Natural killer cell (primary cell): ENCODE measurements around the gene RALY. TPM values are rescaled to one million over a fixed set of nuclear protein-coding genes. Genes with fewer than 3 reads are reported as not detected.

ENCODE experiments used
- ATAC-seq, 3 donors: fragments of 150-1000 bp in 2 of 3; fragments of 200-7000 bp in 1 of 3; cut with Tn5 transposase; 1 replicate in 1 of 3; 2 replicates in 2 of 3; pipeline ENCODE4 v1.10.0; 2021; ENCODE audit warnings: mild to moderate bottlenecking in 2 of 3, moderate library complexity in 2 of 3
- DNase-seq, 2 donors: peaks; one replicate each; pipeline versions ENCODE4 v3.0.0 to v3.0.0-alpha.2; 2013 to 2021; ENCODE audit warnings: mixed read lengths in 1 of 2
- H3K27ac ChIP-seq: one replicate; pipeline ENCODE4 v1.5.1; 2013; ENCODE audit warnings: mild to moderate bottlenecking, low read length
- H3K27me3 ChIP-seq: one replicate; pipeline ENCODE4 v1.6.1; 2013; ENCODE audit warnings: low read length; ENCODE audit not compliant: control insufficient read depth, insufficient read depth
- H3K36me3 ChIP-seq: one replicate; pipeline ENCODE4 v1.6.1; 2013; ENCODE audit warnings: low read length; ENCODE audit not compliant: control insufficient read depth, insufficient read depth
- H3K4me1 ChIP-seq: one replicate; pipeline ENCODE4 v1.6.1; 2013; ENCODE audit warnings: low read length; ENCODE audit not compliant: control insufficient read depth, insufficient read depth
- H3K4me3 ChIP-seq: one replicate; pipeline ENCODE4 v1.5.1; 2013; ENCODE audit warnings: low read length
- H3K9me3 ChIP-seq: one replicate; pipeline ENCODE4 v1.6.1; 2013; ENCODE audit warnings: low read length; ENCODE audit not compliant: control insufficient read depth, insufficient read depth
- H3K27ac Mint-ChIP-seq, 2 donors: one replicate each; pipeline ENCODE4 v1.8.0; 2022; ENCODE audit warnings: mild to moderate bottlenecking in 2 of 2, mixed read lengths in 2 of 2, moderate library complexity in 1 of 2
- H3K27me3 Mint-ChIP-seq, 2 donors: one replicate each; pipeline ENCODE4 v1.8.0; 2022; ENCODE audit warnings: low read depth in 2 of 2, mixed read lengths in 2 of 2
- H3K36me3 Mint-ChIP-seq: one replicate; pipeline ENCODE4 v1.8.0; 2022; ENCODE audit warnings: mixed read lengths
- H3K4me1 Mint-ChIP-seq, 2 donors: one replicate each; pipeline ENCODE4 v1.8.0; 2022; ENCODE audit warnings: mixed read lengths in 2 of 2
- H3K4me3 Mint-ChIP-seq: one replicate; pipeline ENCODE4 v1.8.0; 2022; ENCODE audit warnings: mild to moderate bottlenecking, moderate library complexity, mixed read lengths
- H3K9me3 Mint-ChIP-seq, 2 donors: one replicate each; pipeline ENCODE4 v1.8.0; 2022; ENCODE audit warnings: mixed read lengths in 2 of 2
- CTCF ChIP-seq: fragments of 200-600 bp; IDR thresholded peaks from one replicate; pipeline ENCODE4 v1.8.0; 2022; ENCODE audit warnings: antibody characterized with exemption
- WGBS: methylation state at CpG from one replicate; pipeline ENCODE4 v1.1.7; 2013; ENCODE audit warnings: missing lambda C conversion rate; ENCODE audit not compliant: insufficient coverage; 5-methylcytosine and 5-hydroxymethylcytosine counted together
- intact Hi-C: fragments of 100-400 bp; cut with micrococcal nuclease; formaldehyde crosslinking; loops from one replicate; pipeline ENCODE4 v1.14.2; 2022
- total RNA-seq, 4 donors: library from RNA; stranded (reverse); fragments of 120-200 nt in 1 of 4; gene quantifications; one replicate each; pipeline versions ENCODE4 v1.2.3 to v1.2.4, GENCODE V29; 2013 to 2022

The RALY gene
- total RNA-seq, 3 donors from 2014 or later (not counting 1 experiment from before 2014, with no cell fraction given): 194 to 204 (median 198) TPM

- H3K4me3 Mint-ChIP-seq: peak overlapping the region; percentile 55
- intact Hi-C loops: loop anchor here (10.0 kb wide), 1 partner anchor 47 kb away; the partner anchor contains the start of gene RALY
- no peaks in the 10 kb centered on the region for H3K36me3 ChIP-seq
Measured at GRCh38 chr20:34042262-34042661, 48.6 kb downstream of the RALY start.

GRCh38 chr20:34043025-34043424 lies 49.3 kb downstream of the RALY start:
- Histone ChIP-seq H3K27me3 (no peaks in the 10 kb centered on the region), H3K9me3 (no peaks in the 10 kb centered on the region), H3K4me1 (peaks cover 14% of the 10 kb centered on the region), H3K36me3 (no peaks in the 10 kb centered on the region), H3K4me3 (no peak overlapping the region), H3K27ac (no peak overlapping the region)
- TF ChIP-seq CTCF: no peak
- DNase-seq: no peak
- no peaks in the 10 kb centered on the region for H3K36me3 Mint-ChIP-seq
- H3K4me1 Mint-ChIP-seq: peaks cover 85 to 87% of the 10 kb centered on the region in 2 donors
- H3K4me3 Mint-ChIP-seq: no peak overlapping the region
- intact Hi-C loops: loop anchor here (10.0 kb wide), 1 partner anchor 48 kb away; the partner anchor contains the start of gene RALY
- ATAC-seq: no peak
- H3K9me3 Mint-ChIP-seq: no peaks in the 10 kb centered on the region
- H3K27me3 Mint-ChIP-seq: no peaks in the 10 kb centered on the region
- H3K27ac Mint-ChIP-seq: peak overlapping the region; percentile 74 to 76

More at GRCh38 chr20:34042262-34042661, 48.6 kb downstream of the RALY start:
- Histone ChIP-seq H3K27me3 (no peaks in the 10 kb centered on the region), H3K9me3 (no peaks in the 10 kb centered on the region), H3K4me1 (peaks cover 20% of the 10 kb centered on the region), H3K27ac (no peak overlapping the region), H3K4me3 (no peak overlapping the region)
- Mint-ChIP-seq H3K9me3 (no peaks in the 10 kb centered on the region), H3K4me1 (peaks cover 87 to 91% of the 10 kb centered on the region in 2 donors), H3K36me3 (no peaks in the 10 kb centered on the region), H3K27me3 (no peaks in the 10 kb centered on the region), H3K27ac (peak overlapping the region; percentile 74 to 76)
- 64% methylated on average over 4 of the region's 4 CpGs for WGBS
- no peak for TF ChIP-seq CTCF
- ATAC-seq (peak; percentile 90 to 96 (median 93)), DNase-seq (peak; percentile 23 to 29)

GRCh38 chr20:34045294-34045693 lies 51.6 kb downstream of the RALY start:
- Histone ChIP-seq H3K36me3 (no peaks in the 10 kb centered on the region), H3K9me3 (no peaks in the 10 kb centered on the region), H3K4me1 (peaks cover 14% of the 10 kb centered on the region), H3K4me3 (no peak overlapping the region), H3K27ac (no peak overlapping the region), H3K27me3 (no peaks in the 10 kb centered on the region)
- Mint-ChIP-seq H3K4me1 (peaks cover 86 to 89% of the 10 kb centered on the region in 2 donors), H3K9me3 (no peaks in the 10 kb centered on the region), H3K27me3 (no peaks in the 10 kb centered on the region), H3K27ac (peak overlapping the region; percentile 27 to 62), H3K4me3 (no peak overlapping the region), H3K36me3 (no peaks in the 10 kb centered on the region)
- intact Hi-C loops: loop anchor here (5.0 to 10.0 kb wide), 2 partner anchors 33 to 50 kb away; partner anchors contain the start of gene RALY
- 57% methylated on average over 2 of the region's 2 CpGs for WGBS
- ATAC-seq: no peak
- no peak for DNase-seq
- no peak for TF ChIP-seq CTCF
